DMS153 treated with DMSO at 0.1 percent for 48 hours (cell line): ENCODE data around the gene BRWD1.

Experiments used
- DNase-seq: peaks from one replicate; lab custom pipeline; 2025; ENCODE audit not compliant: unreplicated experiment; lab: John Stamatoyannopoulos, UW

BRWD1 gene

GRCh38 chr21:39313571-39314142, at the start of gene BRWD1:
Gene BRWD1 (minus strand): TSS chr21:39313632. CDS start chr21:39313491, 141 bp downstream.
- peak; percentile 92 for DNase-seq

GRCh38 chr21:39362733-39363132, 49.3 kb upstream of the BRWD1 start:
- no peak for DNase-seq

- DNase-seq, result no peak
Measured at GRCh38 chr21:39359382-39359781, 46.0 kb upstream of the BRWD1 start.

GRCh38 chr21:39353295-39353694, 39.9 kb upstream of the BRWD1 start:
- no peak for DNase-seq

- no peak for DNase-seq
Measured at GRCh38 chr21:39350094-39351005, 36.9 kb upstream of the BRWD1 start.

GRCh38 chr21:39349211-39350093, 36.0 kb upstream of the BRWD1 start:
- peak; percentile 95 for DNase-seq

GRCh38 chr21:39348355-39349210, 35.2 kb upstream of the BRWD1 start, which contains the start of gene HMGN1:
Gene HMGN1 (minus strand): TSS chr21:39349088. CDS start chr21:39348917, 171 bp downstream.
- peak; percentile 82 for DNase-seq

- no peak for DNase-seq
Measured at GRCh38 chr21:39348040-39348354, 34.6 kb upstream of the BRWD1 start.

GRCh38 chr21:39347537-39347936, 34.1 kb upstream of the BRWD1 start:
- no peak for DNase-seq

- no peak for DNase-seq
Measured at GRCh38 chr21:39346671-39347331, 33.4 kb upstream of the BRWD1 start.

- no peak for DNase-seq
Measured at GRCh38 chr21:39346206-39346605, 32.8 kb upstream of the BRWD1 start.

GRCh38 chr21:39345440-39345839, 32.0 kb upstream of the BRWD1 start:
- DNase-seq, result no peak

- no peak for DNase-seq
Measured at GRCh38 chr21:39344848-39345247, 31.4 kb upstream of the BRWD1 start.

- DNase-seq, result no peak
Measured at GRCh38 chr21:39341249-39341923, 28.0 kb upstream of the BRWD1 start.

GRCh38 chr21:39340687-39341086, 27.3 kb upstream of the BRWD1 start:
- no peak for DNase-seq

- no peak for DNase-seq
Measured at GRCh38 chr21:39339231-39339630, 25.8 kb upstream of the BRWD1 start.

- no peak for DNase-seq
Measured at GRCh38 chr21:39336457-39337008, 23.1 kb upstream of the BRWD1 start.

- no peak for DNase-seq
Measured at GRCh38 chr21:39334611-39335010, 21.2 kb upstream of the BRWD1 start.

- DNase-seq, result no peak
Measured at GRCh38 chr21:39332175-39332574, 18.7 kb upstream of the BRWD1 start.
